SK-N-SH treated with all-trans-retinoic acid at 6 μM for 48 hours (cell line): ENCODE results near the gene RNF17.

Experiments used
- CREB5 ChIP-seq: fragments of 250-450 bp; sonication (Bioruptor Pico); IDR thresholded peaks from 2 replicates; pipeline ENCODE4 v1.5.1; 2020; ENCODE audit warnings: low read depth, mild to moderate bottlenecking, moderate library complexity
- ESRRG ChIP-seq: fragments of 250-450 bp; sonication (Bioruptor Pico); IDR thresholded peaks from 2 replicates; pipeline ENCODE4 v1.6.1; 2021; ENCODE audit warnings: mild to moderate bottlenecking
- PATZ1 ChIP-seq: fragments of 250-450 bp; sonication (Bioruptor Pico); IDR thresholded peaks from 2 replicates; pipeline ENCODE4 v1.8.0; 2020; ENCODE audit warnings: mild to moderate bottlenecking, moderate library complexity, borderline replicate concordance
- PPARA ChIP-seq: fragments of 250-450 bp; sonication (Bioruptor Pico); IDR thresholded peaks from 2 replicates; pipeline ENCODE4 v1.5.0; 2020; ENCODE audit warnings: mild to moderate bottlenecking, borderline replicate concordance
- ZFP30 ChIP-seq: fragments of 450-650 bp; formaldehyde crosslinking; IDR thresholded peaks from 2 replicates; pipeline ENCODE4 v1.5.0; 2022; ENCODE audit warnings: mild to moderate bottlenecking, moderate library complexity
- ZNF565 ChIP-seq: fragments of 450-650 bp; formaldehyde crosslinking; conservative IDR thresholded peaks from 2 replicates; pipeline ENCODE4 v1.5.0; 2020; ENCODE audit warnings: low read depth, mild to moderate bottlenecking, moderate library complexity
- ZNF70 ChIP-seq: fragments of 450-650 bp; formaldehyde crosslinking; IDR thresholded peaks from 2 replicates; pipeline ENCODE4 v1.5.0; 2020; ENCODE audit warnings: mild to moderate bottlenecking, moderate library complexity

GRCh38 chr13:24897293-24897692 is 133.3 kb downstream of the RNF17 start:
- TF ChIP-seq ZNF565 = no peak
- no peak for TF ChIP-seq PPARA (CRISPR knock-in tag)
- no peak for TF ChIP-seq ESRRG (CRISPR knock-in tag)
- TF ChIP-seq ZNF70 (CRISPR knock-in tag) = no peak
- TF ChIP-seq CREB5 (CRISPR knock-in tag) = no peak
- no peak for TF ChIP-seq PATZ1 (CRISPR knock-in tag)
- TF ChIP-seq ZFP30 (CRISPR knock-in tag) = no peak
